ENCODE measurements around the gene ZNF429. TPM values are rescaled to one million over a fixed set of nuclear protein-coding genes. Genes with fewer than 3 reads are reported as not detected.

ZNF429 gene
- total and polyA plus RNA-seq, 7 donors = 6.5 to 15.7 (median 10.9) TPM

GRCh38 chr19:21587549-21587948 lies 82.1 kb downstream of the ZNF429 start:
- TF ChIP-seq POLR2AphosphoS5 (IDR thresholded peaks at IDR 0.05) (no peak), CTCF (IDR thresholded peaks at IDR 0.05) (no peak), POLR2A (IDR thresholded peaks at IDR 0.05) (no peak), EP300 (IDR thresholded peaks at IDR 0.05) (no peak)

GRCh38 chr19:21588065-21588601 lies 82.7 kb downstream of the ZNF429 start:
- 78 to 83% methylated on average over 7 of the region's 7 CpGs for WGBS, 2 donors
- intact Hi-C loops (cut with DNase I) = loop anchor here (5.0 to 10.0 kb wide), 2 partner anchors 81 to 107 kb away; partner anchors contain the start of gene ZNF429
- TF ChIP-seq POLR2AphosphoS5 (IDR thresholded peaks at IDR 0.05) (no peak), CTCF (IDR thresholded peaks at IDR 0.05) (no peak)

More at GRCh38 chr19:21587549-21587948, 82.1 kb downstream of the ZNF429 start:
- Histone ChIP-seq H3K9me3 (peaks cover 0 to 3% (median 1%) of the 10 kb centered on the region in 4 donors), H3K4me1 (peaks cover 0 to 15% (median 5%) of the 10 kb centered on the region in 4 donors), H3K27me3 (no peaks in the 10 kb centered on the region), H3K4me3 (no peak overlapping the region), H3K27ac (no peak overlapping the region), H3K36me3 (no peaks in the 10 kb centered on the region)
- WGBS, 2 donors = 73 to 79% methylated on average over 5 of the region's 5 CpGs
- intact Hi-C loops (cut with DNase I) = loop anchor here (5.0 to 10.0 kb wide), 2 partner anchors 80 to 107 kb away; partner anchors contain the start of gene ZNF429
- DNase-seq = no peak

GRCh38 chr19:21590867-21591266 lies 85.5 kb downstream of the ZNF429 start:
- H3K27me3 ChIP-seq = no peaks in the 10 kb centered on the region
- 55 to 73% methylated on average over 2 of the region's 2 CpGs for WGBS, 2 donors
- H3K4me1 ChIP-seq = peaks cover 0 to 15% (median 5%) of the 10 kb centered on the region in 4 donors
- TF ChIP-seq CTCF (IDR thresholded peaks at IDR 0.05) (no peak), POLR2AphosphoS5 (IDR thresholded peaks at IDR 0.05) (no peak), EP300 (IDR thresholded peaks at IDR 0.05) (no peak), POLR2A (IDR thresholded peaks at IDR 0.05) (no peak)
- H3K9me3 ChIP-seq = no peaks in the 10 kb centered on the region
- intact Hi-C loops (cut with DNase I) = no loop called here
- no peak overlapping the region for H3K27ac ChIP-seq
- H3K4me3 ChIP-seq = no peak overlapping the region
- H3K36me3 ChIP-seq = no peaks in the 10 kb centered on the region
- no peak for DNase-seq

More at GRCh38 chr19:21588065-21588601, 82.7 kb downstream of the ZNF429 start:
- peaks cover 0 to 15% (median 5%) of the 10 kb centered on the region in 4 donors for H3K4me1 ChIP-seq
- H3K4me3 ChIP-seq = no peak overlapping the region
- peaks cover 0 to 3% (median 1%) of the 10 kb centered on the region in 4 donors for H3K9me3 ChIP-seq
- no peak overlapping the region for H3K27ac ChIP-seq
- no peaks in the 10 kb centered on the region for H3K27me3 ChIP-seq
- DNase-seq = no peak
- no peaks in the 10 kb centered on the region for H3K36me3 ChIP-seq

GRCh38 chr19:21593008-21593481 lies 87.6 kb downstream of the ZNF429 start:
- TF ChIP-seq CTCF (IDR thresholded peaks at IDR 0.05) (no peak), EP300 (IDR thresholded peaks at IDR 0.05) (no peak), POLR2A (IDR thresholded peaks at IDR 0.05) (no peak), POLR2AphosphoS5 (IDR thresholded peaks at IDR 0.05) (no peak)
- Histone ChIP-seq H3K9me3 (no peaks in the 10 kb centered on the region), H3K36me3 (no peaks in the 10 kb centered on the region), H3K27ac (no peak overlapping the region), H3K4me1 (no peaks in the 10 kb centered on the region), H3K4me3 (no peak overlapping the region), H3K27me3 (no peaks in the 10 kb centered on the region)
- no peak for DNase-seq
- intact Hi-C loops (cut with DNase I) = no loop called here
- WGBS, 2 donors = 90 to 92% methylated on average over 2 of the region's 2 CpGs

Measured in sigmoid colon (tissue), 7 donors.